Ascending aorta (tissue), 2 donors: ENCODE results near the gene AUTS2. TPM values are rescaled to one million over a fixed set of nuclear protein-coding genes. Genes with fewer than 3 reads are reported as not detected.

ENCODE experiments used
- DNase-seq, 2 donors: peaks; one replicate each; pipeline ENCODE4 v3.0.0-alpha.2; 2019; ENCODE audit warnings: low spot score in 2 of 2
- H3K27ac ChIP-seq, 2 donors: fragments of 200-600 bp; sonication (generic); one replicate each; pipeline ENCODE4 v1.5.1; 2016 to 2017; ENCODE audit warnings: mild to moderate bottlenecking in 1 of 2
- H3K27me3 ChIP-seq: fragments of 200-600 bp; sonication (generic); one replicate; pipeline ENCODE4 v1.5.1; 2017
- H3K36me3 ChIP-seq, 2 donors: fragments of 200-600 bp; sonication (generic); one replicate each; pipeline ENCODE4 v1.5.1; 2016
- H3K4me1 ChIP-seq, 2 donors: fragments of 200-600 bp; sonication (generic); one replicate each; pipeline ENCODE4 v1.5.1; 2016 to 2017; ENCODE audit warnings: mild to moderate bottlenecking in 1 of 2
- H3K4me3 ChIP-seq, 2 donors: fragments of 200-600 bp; sonication (generic); one replicate each; pipeline ENCODE4 v1.5.1; 2016 to 2017; ENCODE audit warnings: mild to moderate bottlenecking in 1 of 2
- H3K9me3 ChIP-seq, 2 donors: fragments of 200-600 bp; sonication (generic); one replicate each; pipeline ENCODE4 v1.5.1; 2016
- intact Hi-C: fragments of 100-400 bp; cut with DNase I; formaldehyde crosslinking; loops from one replicate; pipeline ENCODE4 v1.15.1; 2023
- total RNA-seq: library from RNA; depleted of rRNA; stranded (reverse); fragments of >200 nt; gene quantifications from one replicate; pipeline ENCODE4 v1.1.0, GENCODE V29; 2016
- TF ChIP-seq, protein P1 (sequence below), 3 experiments: fragments of 200-600 bp in 2 of 3; fragments of 450-650 bp in 1 of 3; sonication (generic) in 2 of 3; IDR thresholded peaks; one replicate each; pipeline ENCODE4 v1.5.1; 2016 to 2019; ENCODE audit warnings: antibody characterized with exemption in 3 of 3, mild to moderate bottlenecking in 1 of 3, moderate library complexity in 1 of 3

AUTS2 gene
- total RNA-seq, 1 donor from 2014 or later = 90.4 TPM

GRCh38 chr7:70733090-70733489 is 1134.8 kb downstream of the AUTS2 start:
- Histone ChIP-seq H3K27me3 (no peaks in the 10 kb centered on the region), H3K27ac (no peak overlapping the region), H3K4me1 (peaks cover 7 to 18% of the 10 kb centered on the region in 2 donors), H3K9me3 (peaks cover 0 to 8% of the 10 kb centered on the region in 2 donors), H3K36me3 (no peaks in the 10 kb centered on the region), H3K4me3 (no peak overlapping the region)
- TF ChIP-seq, protein P1, sequence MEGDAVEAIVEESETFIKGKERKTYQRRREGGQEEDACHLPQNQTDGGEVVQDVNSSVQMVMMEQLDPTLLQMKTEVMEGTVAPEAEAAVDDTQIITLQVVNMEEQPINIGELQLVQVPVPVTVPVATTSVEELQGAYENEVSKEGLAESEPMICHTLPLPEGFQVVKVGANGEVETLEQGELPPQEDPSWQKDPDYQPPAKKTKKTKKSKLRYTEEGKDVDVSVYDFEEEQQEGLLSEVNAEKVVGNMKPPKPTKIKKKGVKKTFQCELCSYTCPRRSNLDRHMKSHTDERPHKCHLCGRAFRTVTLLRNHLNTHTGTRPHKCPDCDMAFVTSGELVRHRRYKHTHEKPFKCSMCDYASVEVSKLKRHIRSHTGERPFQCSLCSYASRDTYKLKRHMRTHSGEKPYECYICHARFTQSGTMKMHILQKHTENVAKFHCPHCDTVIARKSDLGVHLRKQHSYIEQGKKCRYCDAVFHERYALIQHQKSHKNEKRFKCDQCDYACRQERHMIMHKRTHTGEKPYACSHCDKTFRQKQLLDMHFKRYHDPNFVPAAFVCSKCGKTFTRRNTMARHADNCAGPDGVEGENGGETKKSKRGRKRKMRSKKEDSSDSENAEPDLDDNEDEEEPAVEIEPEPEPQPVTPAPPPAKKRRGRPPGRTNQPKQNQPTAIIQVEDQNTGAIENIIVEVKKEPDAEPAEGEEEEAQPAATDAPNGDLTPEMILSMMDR (IDR thresholded peaks at IDR 0.05) = no peak
- DNase-seq = no peak
- intact Hi-C loops = loop anchor here (10.0 kb wide), 1 partner anchor 58 kb away; no protein-coding TSS in a partner anchor

DNA sequence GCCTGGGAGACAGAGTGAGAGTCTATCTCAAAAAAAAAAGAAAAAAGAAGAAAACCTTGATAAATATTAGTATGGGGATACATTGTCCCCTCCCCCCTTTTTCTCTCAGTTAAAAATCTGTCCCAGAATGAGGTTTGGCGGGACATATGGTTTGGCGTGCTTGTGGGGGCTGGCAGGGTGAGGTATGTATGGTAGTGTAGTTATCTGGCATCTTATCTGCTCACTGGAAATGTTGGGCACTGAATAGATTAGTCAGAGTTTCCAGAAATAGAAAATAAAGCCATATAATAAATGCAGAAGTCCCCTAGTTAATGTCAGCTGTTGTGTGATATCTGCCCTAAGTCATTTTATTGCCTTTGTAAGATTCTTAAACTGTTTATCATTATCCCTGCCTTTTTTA is 1136.1 kb downstream of the AUTS2 start:
- Histone ChIP-seq H3K27ac (no peak overlapping the region), H3K4me1 (peaks cover 7 to 18% of the 10 kb centered on the region in 2 donors), H3K4me3 (no peak overlapping the region), H3K9me3 (peaks cover 0 to 8% of the 10 kb centered on the region in 2 donors), H3K36me3 (no peaks in the 10 kb centered on the region), H3K27me3 (no peaks in the 10 kb centered on the region)
- intact Hi-C loops = loop anchor here (10.0 kb wide), 1 partner anchor 60 kb away; no protein-coding TSS in a partner anchor
- TF ChIP-seq, protein P1 (IDR thresholded peaks at IDR 0.05) = no peak
- no peak for DNase-seq

DNA sequence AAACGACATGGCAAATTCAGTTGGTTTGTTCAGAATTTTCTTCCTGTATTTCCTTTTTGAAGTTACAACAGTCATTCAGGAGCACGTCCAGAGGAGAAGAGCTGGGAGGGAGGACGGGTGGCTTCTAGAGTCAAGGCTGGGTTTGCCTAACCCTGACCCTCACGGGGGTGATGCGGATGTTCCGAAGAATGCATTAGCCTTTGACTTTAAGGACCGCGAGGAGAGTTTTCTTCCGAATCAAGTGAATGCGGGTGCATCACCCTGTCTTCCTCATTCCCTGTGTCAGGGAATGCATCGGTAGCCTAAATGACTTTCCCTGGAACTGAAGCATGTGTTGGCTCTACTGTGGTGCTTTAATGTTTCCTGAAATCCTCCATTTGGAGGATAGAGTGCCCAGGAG is 1137.0 kb downstream of the AUTS2 start:
- Histone ChIP-seq H3K27ac (no peak overlapping the region), H3K36me3 (no peaks in the 10 kb centered on the region), H3K9me3 (peaks cover 0 to 5% of the 10 kb centered on the region in 2 donors), H3K4me1 (peaks cover 7 to 18% of the 10 kb centered on the region in 2 donors), H3K4me3 (peak overlapping the region in 1 of 2 donors; percentile 8), H3K27me3 (no peaks in the 10 kb centered on the region)
- DNase-seq = no peak
- intact Hi-C loops = loop anchor here (10.0 kb wide), 1 partner anchor 61 kb away; no protein-coding TSS in a partner anchor
- TF ChIP-seq, protein P1 (IDR thresholded peaks at IDR 0.05) = no peak

- intact Hi-C loops = loop anchor here (10.0 kb wide), 1 partner anchor 62 kb away; no protein-coding TSS in a partner anchor
- Histone ChIP-seq H3K27ac (peak overlapping the region in 1 of 2 donors; percentile 23), H3K4me3 (peak overlapping the region; percentile 15 to 56), H3K4me1 (peaks cover 7 to 18% of the 10 kb centered on the region in 2 donors), H3K36me3 (no peaks in the 10 kb centered on the region), H3K27me3 (no peaks in the 10 kb centered on the region), H3K9me3 (no peaks in the 10 kb centered on the region)
- no peak for DNase-seq
- TF ChIP-seq, protein P1 (IDR thresholded peaks at IDR 0.05) = no peak
Observed at GRCh38 chr7:70736715-70737460, 1138.6 kb downstream of the AUTS2 start.

DNA sequence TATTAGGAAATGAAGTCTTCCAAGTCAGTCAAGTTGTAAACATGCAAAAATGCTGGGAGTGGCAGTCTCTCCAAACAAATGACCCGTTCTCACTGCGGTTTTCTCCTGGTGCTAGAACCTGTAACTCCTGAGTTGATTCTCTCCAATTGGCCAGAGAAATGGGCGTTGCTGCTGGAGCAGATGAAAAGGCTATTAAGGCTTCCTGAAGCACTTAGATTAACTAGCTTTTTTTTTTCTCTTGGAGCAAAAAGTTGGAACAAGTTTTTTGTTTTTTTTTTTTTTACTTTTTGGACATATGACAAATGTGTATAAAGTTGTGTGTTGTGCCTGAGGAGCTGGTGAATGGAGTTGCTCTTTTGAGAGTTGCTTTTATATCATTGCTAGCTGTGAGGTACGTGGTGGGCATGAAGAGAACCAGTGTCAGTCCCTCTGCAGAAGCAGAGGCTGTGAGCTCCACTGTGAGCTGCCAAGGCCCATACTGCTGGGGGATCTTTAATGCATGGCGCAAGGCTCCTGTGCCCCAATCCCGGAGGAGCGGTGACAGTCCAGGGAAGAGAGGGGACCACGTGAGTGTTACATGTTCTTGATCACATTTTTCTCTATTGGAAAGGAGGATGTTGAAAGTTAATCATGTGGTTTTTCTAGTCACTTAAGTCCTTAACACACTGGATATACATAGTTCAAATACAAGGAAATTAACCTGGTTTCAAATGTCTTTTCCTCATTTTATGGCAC is 1140.0 kb downstream of the AUTS2 start:
- no peak overlapping the region for H3K27ac ChIP-seq
- peaks cover 7 to 18% of the 10 kb centered on the region in 2 donors for H3K4me1 ChIP-seq
- H3K9me3 ChIP-seq = no peaks in the 10 kb centered on the region
- H3K4me3 ChIP-seq = no peak overlapping the region
- TF ChIP-seq, protein P1 (IDR thresholded peaks at IDR 0.05) = peak in 1 of 3 experiments; percentile 8
- no peaks in the 10 kb centered on the region for H3K36me3 ChIP-seq
- no peak for DNase-seq
- intact Hi-C loops = loop anchor here (10.0 kb wide), 1 partner anchor 64 kb away; no protein-coding TSS in a partner anchor
- H3K27me3 ChIP-seq = no peaks in the 10 kb centered on the region
